ENCODE data around the gene SLC24A5. TPM values are rescaled to one million over a fixed set of nuclear protein-coding genes. Genes with fewer than 3 reads are reported as not detected.

SLC24A5 gene
- total and polyA plus RNA-seq, 2 of the 4 experiments (the other 2 are of a cell fraction) = not detected

DNA sequence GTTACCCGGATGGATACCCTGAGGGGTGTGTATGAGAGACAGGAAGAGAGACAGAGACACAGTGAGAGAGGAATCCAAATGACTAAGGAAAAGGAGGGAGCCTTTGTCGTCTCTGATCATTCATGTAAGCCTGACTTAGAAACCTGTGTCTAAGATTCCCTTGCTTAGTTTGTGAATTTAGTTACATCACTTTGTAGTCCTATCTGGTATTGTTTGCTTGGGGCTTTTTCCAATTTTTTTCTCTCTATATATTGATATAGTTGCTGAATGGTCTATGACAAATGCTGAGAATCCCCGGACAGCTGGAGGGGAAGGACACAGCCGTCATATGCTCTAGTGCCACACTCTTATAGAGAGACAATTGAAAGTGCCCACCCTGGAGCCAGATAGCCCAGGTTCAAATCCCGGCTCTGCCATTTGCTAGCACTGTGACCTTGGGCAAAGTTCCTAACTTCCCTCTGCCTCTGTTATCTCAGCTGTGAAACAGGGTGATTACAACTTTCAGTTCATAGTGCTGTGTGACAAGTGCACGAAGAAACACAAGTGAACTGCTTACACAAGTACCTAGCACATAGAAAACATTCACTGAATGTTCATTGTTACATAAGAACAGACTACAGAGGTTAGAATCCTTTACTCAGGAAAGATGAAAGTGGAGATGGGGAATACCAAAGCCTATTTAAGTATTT is 6.0 kb downstream of the SLC24A5 start:
- H3K27me3 ChIP-seq (ENCODE audit: control insufficient read depth, insufficient read depth, low read length) = peaks cover 4% of the 10 kb centered on the region; the same call in 1 of the 2 replicates
- H2AFZ ChIP-seq (replicated peaks; ENCODE audit: low read length, poor library complexity) = no peak overlapping the region
- H3K36me3 ChIP-seq (ENCODE audit: control insufficient read depth, insufficient read depth, low read length) = no peaks in the 10 kb centered on the region
- no peak overlapping the region for H2AK5ac ChIP-seq (ENCODE audit: low read depth, low read length)
- CTCF ChIA-PET = interaction anchor here (1.0 kb wide), 2 partner anchors 11 to 23 kb away, joined by 3 to 8 read pairs; no protein-coding TSS in a partner anchor
- H2BK5ac ChIP-seq (ENCODE audit: low read depth, low read length, poor library complexity, severe bottlenecking) = no peak overlapping the region
- H3K9me3 ChIP-seq (ENCODE audit: control insufficient read depth, insufficient read depth, low read length) = no peaks in the 10 kb centered on the region
- POLR2A ChIA-PET (ENCODE audit: unreplicated experiment) = no interaction called here
- H3K4me1 ChIP-seq (ENCODE audit: control insufficient read depth, insufficient read depth, low read length) = no peaks in the 10 kb centered on the region
- no peak overlapping the region for H3K18ac ChIP-seq (ENCODE audit: low read depth, low read length)
- no peak overlapping the region for H3K4me2 ChIP-seq (ENCODE audit: low read depth, low read length)
- H3K9ac ChIP-seq (ENCODE audit: low read depth, low read length) = no peak overlapping the region
- in situ Hi-C loops (cut with MboI; ENCODE audit: low sequenced_read_pairs) (no loop called here), dilution Hi-C loops (cut with HindIII; ENCODE audit: low sequenced_read_pairs, unreplicated experiment) (no loop called here), intact Hi-C loops (cut with micrococcal nuclease) (no loop called here)
- WGBS, 2 experiments (ENCODE audit: extremely low coverage in 2 of 2, insufficient read length in 1 of 2) = 85% methylated on average over 3 of the region's 6 CpGs; no CpG with 5 or more reads in 1 of the 2 experiments
- H2AK9ac ChIP-seq (replicated peaks; ENCODE audit: low read depth, low read length, poor library complexity) = no peak overlapping the region
- no peak overlapping the region for H4K5ac ChIP-seq (ENCODE audit: low read depth, low read length)
- H4K91ac ChIP-seq (ENCODE audit: insufficient read depth, low read depth, low read length) = no peak overlapping the region
- H3K14ac ChIP-seq (replicated peaks; ENCODE audit: low read depth, low read length) = no peak overlapping the region
- H3K79me1 ChIP-seq (ENCODE audit: low read depth in 1 of 2, low read length in 2 of 2) = no peaks in the 10 kb centered on the region
- H4K8ac ChIP-seq (ENCODE audit: low read depth in 2 of 2, low read length in 2 of 2) = no peak overlapping the region
- H3K23ac ChIP-seq (ENCODE audit: low read depth, low read length) = no peak overlapping the region
- no peak overlapping the region for H2BK120ac ChIP-seq (ENCODE audit: low read depth, low read length)
- H3K4ac ChIP-seq (ENCODE audit: low read depth, low read length) = no peak overlapping the region
- no peaks in the 10 kb centered on the region for H4K20me1 ChIP-seq (ENCODE audit: insufficient read depth, low read length)
- H2BK15ac ChIP-seq (ENCODE audit: low read depth, low read length) = no peak overlapping the region
- no peak for ATAC-seq (ENCODE audit: low read depth)
- no TSS peak for BruUV-seq (replicated peaks)
- no peaks in the 10 kb centered on the region for H3K9me1 ChIP-seq (ENCODE audit: insufficient read depth, low read length)
- H3K27ac ChIP-seq (ENCODE audit: insufficient read depth, low read length) = no peak overlapping the region
- H3K4me3 ChIP-seq (ENCODE audit: insufficient read depth, low read depth, low read length) = no peak overlapping the region
- no peak overlapping the region for H3K56ac ChIP-seq (ENCODE audit: extremely low read depth, insufficient read depth, low read length)
- no peak for DNase-seq
- H2BK20ac ChIP-seq (ENCODE audit: low read depth, low read length) = no peak overlapping the region
- no peak for TF ChIP-seq MAFK (IDR thresholded peaks at IDR 0.05; ENCODE audit: low read depth, low read length)
